H1 (cell line): Measurements from ENCODE around the gene CPA3. TPM values are rescaled to one million over a fixed set of nuclear protein-coding genes. Genes with fewer than 3 reads are reported as not detected.

Experiments used
- CTCF ChIA-PET: fragments of 300-600 bp; sonication (Branson Sonifier 250); formaldehyde crosslinking; loops from one replicate; lab custom pipeline; 2021; ENCODE audit not compliant: partially characterized antibody; lab: Charles Lee
- POLR2A ChIA-PET: fragments of 300-600 bp; sonication (Branson Sonifier 250); formaldehyde crosslinking; loops from one replicate; lab custom pipeline; 2021; ENCODE audit warnings: inconsistent platforms; ENCODE audit not compliant: partially characterized antibody; lab: Charles Lee
- DNase-seq, 2 experiments: peaks; one replicate each; pipeline versions ENCODE4 v3.0.0 to v3.0.0-alpha.2; 2010 to 2022; ENCODE audit warnings: low spot score in 2 of 2, low read depth in 1 of 2, mixed read lengths in 1 of 2
- FAIRE-seq: peaks from 2 replicates; lab custom pipeline; 2011; peaks lifted over from hg19 to GRCh38; lab: Jason Lieb, UNC
- H2AFZ ChIP-seq: 2 replicates; pipeline ENCODE4 v1.8.1; 2012; ENCODE audit warnings: low read length, inconsistent platforms
- H2AK5ac ChIP-seq: 2 replicates; pipeline ENCODE4 v1.6.1; 2013; ENCODE audit warnings: low read depth, low read length
- H2BK120ac ChIP-seq: replicated peaks from 2 replicates; pipeline ENCODE3; 2013; ENCODE audit warnings: low read depth, low read length, inconsistent platforms
- H2BK12ac ChIP-seq: 2 replicates; pipeline ENCODE4 v1.6.1; 2013; ENCODE audit warnings: low read depth, low read length
- H2BK15ac ChIP-seq: 2 replicates; pipeline ENCODE4 v1.6.1; 2013; ENCODE audit warnings: low read length
- H2BK20ac ChIP-seq: 2 replicates; pipeline ENCODE4 v1.6.1; 2013; ENCODE audit warnings: low read length
- H2BK5ac ChIP-seq: 2 replicates; pipeline ENCODE4 v1.6.1; 2013; ENCODE audit warnings: low read depth, low read length
- H3K14ac ChIP-seq: 2 replicates; pipeline ENCODE4 v1.6.1; 2013; ENCODE audit warnings: inconsistent platforms; ENCODE audit not compliant: insufficient read length
- H3K18ac ChIP-seq: 2 replicates; pipeline ENCODE4 v1.6.1; 2013; ENCODE audit warnings: low read length; ENCODE audit errors: extremely low read depth
- H3K23ac ChIP-seq: 2 replicates; pipeline ENCODE4 v1.6.1; 2013; ENCODE audit warnings: inconsistent platforms; ENCODE audit not compliant: insufficient read length
- H3K23me2 ChIP-seq: 2 replicates; pipeline ENCODE4 v1.6.1; 2013; ENCODE audit warnings: low read depth, low read length
- H3K27ac ChIP-seq: 2 replicates; pipeline ENCODE4 v1.6.1; 2011; ENCODE audit warnings: low read depth, low read length, inconsistent platforms
- H3K27me3 ChIP-seq, 4 experiments: replicated peaks in 1 of 4; 1 replicate in 1 of 4; 2 replicates in 3 of 4; pipeline versions ENCODE4 v1.6.1 to v1.8.1; 2011 to 2013; ENCODE audit warnings: low read length in 3 of 4, mild to moderate bottlenecking in 3 of 4, inconsistent platforms in 2 of 4, mixed read lengths in 2 of 4, moderate library complexity in 1 of 4; ENCODE audit not compliant: control insufficient read depth in 3 of 4, insufficient read depth in 3 of 4; ENCODE audit errors: extremely low read depth in 1 of 4
- H3K36me3 ChIP-seq, 4 experiments: 2 replicates each; pipeline versions ENCODE4 v1.6.1 to v1.8.1; 2011 to 2013; ENCODE audit warnings: mild to moderate bottlenecking in 4 of 4, low read length in 3 of 4, moderate library complexity in 2 of 4, control low read depth in 1 of 4, inconsistent platforms in 1 of 4; ENCODE audit not compliant: insufficient read depth in 4 of 4, control insufficient read depth in 2 of 4
- H3K4ac ChIP-seq: replicated peaks from 2 replicates; pipeline ENCODE3; 2013; ENCODE audit warnings: low read length, low read depth, mixed read lengths, inconsistent platforms; ENCODE audit not compliant: insufficient read length
- H3K4me1 ChIP-seq, 4 experiments: replicated peaks in 1 of 4; 1 replicate in 1 of 4; 2 replicates in 3 of 4; pipeline versions ENCODE4 v1.6.1 to v1.8.1; 2011 to 2013; ENCODE audit warnings: low read length in 3 of 4, inconsistent platforms in 2 of 4, mixed read lengths in 1 of 4; ENCODE audit not compliant: insufficient read depth in 4 of 4, control insufficient read depth in 3 of 4
- H3K4me2 ChIP-seq, 2 experiments: 2 replicates each; pipeline versions ENCODE4 v1.6.1 to v1.8.1; 2011 to 2013; ENCODE audit warnings: low read depth in 2 of 2, low read length in 2 of 2, control low read depth in 1 of 2, inconsistent platforms in 1 of 2, mild to moderate bottlenecking in 1 of 2; ENCODE audit not compliant: insufficient read depth in 1 of 2
- H3K4me3 ChIP-seq, 4 experiments: fragments of 200-600, 300-600 bp in 1 of 4; sonication (generic), shearing (Covaris generic), sonication (Bioruptor Twin) in 1 of 4; 2 replicates each; pipeline versions ENCODE4 v1.5.1 to v1.8.1; 2011 to 2016; ENCODE audit warnings: low read length in 4 of 4, low read depth in 3 of 4, control low read depth in 2 of 4, inconsistent platforms in 2 of 4, mild to moderate bottlenecking in 2 of 4, mixed read lengths in 1 of 4, moderate library complexity in 1 of 4; ENCODE audit not compliant: insufficient read depth in 2 of 4; ENCODE audit errors: extremely low read depth in 1 of 4
- H3K56ac ChIP-seq: replicated peaks from 2 replicates; pipeline ENCODE3; 2013; ENCODE audit warnings: low read depth, mild to moderate bottlenecking, mixed read lengths, low read length, inconsistent platforms; ENCODE audit not compliant: insufficient read length
- H3K79me1 ChIP-seq: 2 replicates; pipeline ENCODE4 v1.6.1; 2013; ENCODE audit warnings: low read depth, low read length, control low read depth
- H3K79me2 ChIP-seq, 2 experiments: 2 replicates each; pipeline versions ENCODE4 v1.6.1 to v1.8.1; 2012 to 2013; ENCODE audit warnings: low read length in 2 of 2, mild to moderate bottlenecking in 2 of 2, inconsistent platforms in 1 of 2; ENCODE audit not compliant: insufficient read depth in 2 of 2, control insufficient read depth in 1 of 2
- H3K9ac ChIP-seq, 4 experiments: replicated peaks in 1 of 4; 1 replicate in 1 of 4; 2 replicates in 3 of 4; pipeline versions ENCODE4 v1.6.1 to v1.8.1; 2011 to 2013; ENCODE audit warnings: low read depth in 3 of 4, low read length in 3 of 4, control low read depth in 2 of 4, mild to moderate bottlenecking in 2 of 4, moderate library complexity in 2 of 4, inconsistent platforms in 1 of 4; ENCODE audit errors: extremely low read depth in 1 of 4
- H3K9me3 ChIP-seq, 2 experiments: 2 replicates each; pipeline versions ENCODE4 v1.6.1 to v1.8.1; 2012 to 2013; ENCODE audit warnings: mild to moderate bottlenecking in 2 of 2, moderate library complexity in 2 of 2, control low read depth in 1 of 2, inconsistent platforms in 1 of 2, low read depth in 1 of 2, low read length in 1 of 2, mixed read lengths in 1 of 2; ENCODE audit not compliant: insufficient read depth in 2 of 2
- H4K20me1 ChIP-seq, 2 experiments: replicated peaks in 1 of 2; 2 replicates each; pipeline versions ENCODE3 to v1.8.1; 2011 to 2013; ENCODE audit warnings: inconsistent platforms in 2 of 2, low read length in 2 of 2, mild to moderate bottlenecking in 1 of 2; ENCODE audit not compliant: insufficient read depth in 2 of 2, control insufficient read depth in 1 of 2
- H4K5ac ChIP-seq: 2 replicates; pipeline ENCODE4 v1.6.1; 2013; ENCODE audit warnings: low read length, low read depth, mixed read lengths, inconsistent platforms; ENCODE audit not compliant: insufficient read length
- H4K8ac ChIP-seq: 2 replicates; pipeline ENCODE4 v1.8.0; 2013; ENCODE audit warnings: mild to moderate bottlenecking, moderate library complexity, low read length, inconsistent platforms; ENCODE audit not compliant: insufficient read depth; ENCODE audit errors: extremely low read depth
- H4K91ac ChIP-seq: replicated peaks from 2 replicates; pipeline ENCODE3; 2013; ENCODE audit warnings: low read length, mixed read lengths, inconsistent platforms; ENCODE audit not compliant: insufficient read length
- CBX8 ChIP-seq: fragments of 300-800, 300-1000 bp; sonication (generic); IDR thresholded peaks from 2 replicates; pipeline ENCODE4 v1.7.1; 2016; ENCODE audit warnings: low read depth, low read length, borderline replicate concordance
- CHD1 ChIP-seq: IDR thresholded peaks from 2 replicates; pipeline ENCODE4 v1.6.1; 2012; ENCODE audit warnings: low read depth, low read length, improper control_type of control experiment
- HDAC2 ChIP-seq, 2 experiments: fragments of 300-600 bp in 1 of 2; sonication (generic) in 1 of 2; IDR thresholded peaks; 2 replicates each; pipeline ENCODE4 v1.6.1; 2011 to 2012; ENCODE audit warnings: low read depth in 2 of 2, low read length in 2 of 2, mild to moderate bottlenecking in 2 of 2, moderate library complexity in 2 of 2, borderline replicate concordance in 1 of 2, inconsistent platforms in 1 of 2
- JUN ChIP-seq: IDR thresholded peaks from 2 replicates; pipeline ENCODE4 v1.6.1; 2011; ENCODE audit warnings: low read depth, mild to moderate bottlenecking, improper control_type of control experiment, low read length
- KDM1A ChIP-seq: fragments of 200-600, 300-600 bp; sonication (generic); IDR thresholded peaks from 2 replicates; pipeline ENCODE4 v1.7.1; 2016; ENCODE audit warnings: mild to moderate bottlenecking, low read length, borderline replicate concordance
- NANOG ChIP-seq: IDR thresholded peaks from 2 replicates; pipeline ENCODE4 v1.6.1; 2011; ENCODE audit warnings: low read length, low read depth, mild to moderate bottlenecking, inconsistent platforms; ENCODE audit not compliant: insufficient read depth, poor library complexity, severe bottlenecking
- POLR2AphosphoS5 ChIP-seq: IDR thresholded peaks from 2 replicates; pipeline ENCODE4 v1.6.1; 2011; ENCODE audit warnings: low read depth, low read length
- RNF2 ChIP-seq: fragments of 200-900, 300-1000 bp; sonication (generic); IDR thresholded peaks from 2 replicates; pipeline ENCODE4 v1.7.1; 2016; ENCODE audit warnings: borderline replicate concordance, low read depth, mild to moderate bottlenecking, antibody characterized with exemption, low read length; ENCODE audit not compliant: poor library complexity, severe bottlenecking; ENCODE audit errors: missing control alignments
- SIN3A ChIP-seq, 2 experiments: IDR thresholded peaks in 1 of 2; conservative IDR thresholded peaks in 1 of 2; 2 replicates each; pipeline ENCODE4 v1.6.1; 2011 to 2012; ENCODE audit warnings: low read length in 2 of 2, improper control_type of control experiment in 1 of 2, low read depth in 1 of 2, mild to moderate bottlenecking in 1 of 2
- SIRT6 ChIP-seq: IDR thresholded peaks from one replicate; pipeline ENCODE4 v1.7.1; 2012; ENCODE audit warnings: low read length, inconsistent platforms
- TAF7 ChIP-seq: optimal IDR thresholded peaks from 2 replicates; pipeline ENCODE3; 2011; ENCODE audit warnings: low read depth, mild to moderate bottlenecking, inconsistent platforms, low read length, moderate library complexity, borderline replicate concordance
- TBP ChIP-seq: IDR thresholded peaks from 2 replicates; pipeline ENCODE4 v1.6.1; 2011; ENCODE audit warnings: low read depth, low read length, improper control_type of control experiment
- ZNF274 ChIP-seq: IDR thresholded peaks from 2 replicates; pipeline ENCODE4 v1.7.0; 2012; ENCODE audit warnings: low read length, borderline replicate concordance; ENCODE audit errors: extremely low read depth
- polyA plus RNA-seq, 7 experiments: library from polyadenylated mRNA; depleted of rRNA in 3 of 7; stranded (reverse) in 5 of 7; unstranded in 2 of 7; fragments of >200 nt in 5 of 7; fragments of 200-250 nt in 2 of 7; gene quantifications; 1 replicate in 5 of 7; 2 replicates in 1 of 7; 4 replicates in 1 of 7; pipeline versions ENCODE4 v1.2.1 to v1.2.3, GENCODE V29; 2011 to 2013; ENCODE audit warnings: missing spikeins in 2 of 7, mixed read lengths in 2 of 7
- total RNA-seq: library from RNA; stranded (reverse); fragmentation: NEBNext Ultra II Directional; extraction: Animal tissue kit (Norgen Biotek cat#: 25700); gene quantifications from 2 replicates; pipeline ENCODE4 v1.2.1, GENCODE V29; 2021
- TF ChIP-seq, protein P1 (sequence below): IDR thresholded peaks from 2 replicates; pipeline ENCODE4 v1.6.1; 2011; ENCODE audit warnings: low read depth, mild to moderate bottlenecking, low read length; ENCODE audit not compliant: insufficient read depth

Gene CPA3
- total and polyA plus RNA-seq, 2 of the 8 experiments (the other 6 are each of a cell fraction or from before 2014, with no cell fraction given) = not detected

DNA sequence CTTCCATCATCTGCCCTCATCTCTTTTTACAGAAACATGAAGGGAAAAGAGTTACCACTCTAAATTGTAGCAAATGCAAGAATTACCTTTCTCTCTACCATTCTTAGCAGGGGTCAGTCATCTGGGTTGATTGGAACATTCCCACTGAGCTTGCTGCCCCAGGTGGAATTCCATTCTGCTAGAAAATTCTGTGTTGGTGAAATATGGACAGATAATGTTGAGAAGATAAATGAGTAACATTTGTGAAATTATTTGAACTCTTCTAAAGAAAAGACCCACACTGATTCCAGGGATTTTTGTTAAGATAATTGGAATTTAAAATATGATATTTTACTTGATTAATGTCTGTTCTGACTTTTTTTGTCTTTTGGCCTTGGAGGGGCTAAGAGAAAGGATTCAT is 11.0 kb upstream of the CPA3 start:
- DNase-seq (no peak), FAIRE-seq (no peak)
- no peaks in the 10 kb centered on the region for H3K23me2 ChIP-seq
- H3K27me3 ChIP-seq = no peaks in the 10 kb centered on the region
- H3K23ac ChIP-seq = no peak overlapping the region
- no peak overlapping the region for H3K4ac ChIP-seq
- H3K4me1 ChIP-seq = no peaks in the 10 kb centered on the region
- no peak overlapping the region for H3K14ac ChIP-seq
- H3K4me2 ChIP-seq = no peak overlapping the region
- no peaks in the 10 kb centered on the region for H3K9me3 ChIP-seq
- H3K79me2 ChIP-seq = no peaks in the 10 kb centered on the region
- H3K4me3 ChIP-seq = no peak overlapping the region
- no peak overlapping the region for H2BK5ac ChIP-seq
- H2BK12ac ChIP-seq = no peak overlapping the region
- H3K79me1 ChIP-seq = no peaks in the 10 kb centered on the region
- no peak overlapping the region for H3K9ac ChIP-seq
- POLR2A ChIA-PET = no interaction called here
- H4K5ac ChIP-seq = no peak overlapping the region
- H4K8ac ChIP-seq = no peak overlapping the region
- no peak overlapping the region for H3K18ac ChIP-seq
- no peaks in the 10 kb centered on the region for H3K36me3 ChIP-seq
- CTCF ChIA-PET = interaction anchor here (0.8 to 2.5 kb wide), 8 partner anchors 9 to 127 kb away, joined by 3 to 23 read pairs (median 3); no protein-coding TSS in a partner anchor
- no peak overlapping the region for H2BK15ac ChIP-seq
- no peak overlapping the region for H3K27ac ChIP-seq
- no peak overlapping the region for H2BK120ac ChIP-seq
- H4K91ac ChIP-seq = no peak overlapping the region
- no peak overlapping the region for H2BK20ac ChIP-seq
- H4K20me1 ChIP-seq = no peaks in the 10 kb centered on the region
- no peak overlapping the region for H2AK5ac ChIP-seq
- no peak overlapping the region for H3K56ac ChIP-seq
- no peak overlapping the region for H2AFZ ChIP-seq
- TF ChIP-seq SIRT6 = no peak
- TF ChIP-seq, protein P1, sequence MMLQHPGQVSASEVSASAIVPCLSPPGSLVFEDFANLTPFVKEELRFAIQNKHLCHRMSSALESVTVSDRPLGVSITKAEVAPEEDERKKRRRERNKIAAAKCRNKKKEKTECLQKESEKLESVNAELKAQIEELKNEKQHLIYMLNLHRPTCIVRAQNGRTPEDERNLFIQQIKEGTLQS = no peak
- TF ChIP-seq NANOG = no peak
- no peak for TF ChIP-seq TBP
- TF ChIP-seq RNF2 = no peak
- TF ChIP-seq SIN3A (conservative IDR thresholded peaks at IDR 0.05 in 1 of 2, IDR thresholded peaks at IDR 0.05 in 1 of 2; ENCODE audit: low read depth in 1 of 2, low read length in 2 of 2) = no peak
- TF ChIP-seq CBX8 = no peak
- no peak for TF ChIP-seq POLR2AphosphoS5
- TF ChIP-seq TAF7 = no peak
- TF ChIP-seq CHD1 = no peak
- TF ChIP-seq KDM1A = no peak
- no peak for TF ChIP-seq JUN
- no peak for TF ChIP-seq ZNF274
- no peak for TF ChIP-seq HDAC2 (IDR thresholded peaks at IDR 0.05; ENCODE audit: borderline replicate concordance in 1 of 2, low read depth in 2 of 2, low read length in 2 of 2)
